Measurements from ENCODE around the gene FREM1. TPM values are rescaled to one million over a fixed set of nuclear protein-coding genes. Genes with fewer than 3 reads are reported as not detected.

FREM1 gene
- total RNA-seq, 4 donors from 2014 or later, result 0.68 to 3.4 (median 1.7) TPM

- DNase-seq, result no peak
- Histone ChIP-seq H3K4me1 (no peaks in the 10 kb centered on the region), H3K4me3 (replicated peaks in 1 of 3) (no peak overlapping the region), H3K9me3 (no peaks in the 10 kb centered on the region), H3K36me3 (no peaks in the 10 kb centered on the region), H3K27ac (no peak overlapping the region), H3K27me3 (no peaks in the 10 kb centered on the region)
- TF ChIP-seq CTCF (IDR thresholded peaks at IDR 0.05) (no peak), POLR2A (IDR thresholded peaks at IDR 0.05) (no peak)
- intact Hi-C loops (cut with DNase I), result no loop called here
These were observed 224.1 kb downstream of the FREM1 start for GRCh38 chr9:14686168-14686567.

Small RNAs within 50 kb of the gene (small RNA-seq; reads per million reads assigned to genes)
- not detected for gene RNU6-1260P

Other genes starting within 250 kb of the FREM1 start
- gene ZDHHC21, start 217.0 kb downstream of the FREM1 start, total RNA-seq, result 10 to 100 TPM; 17.5 to 34.6 (median 18.9) TPM
- gene CER1, start 187.7 kb downstream of the FREM1 start, total RNA-seq, result not detected

All from thyroid gland (tissue), 4 donors.